Effector CD8-positive, alpha-beta T cell (primary cell): ENCODE data around the gene TAF10.

Source experiments
- DNase-seq: peaks from one replicate; lab custom pipeline; 2025; lab: John Stamatoyannopoulos, UW

Gene TAF10

DNA sequence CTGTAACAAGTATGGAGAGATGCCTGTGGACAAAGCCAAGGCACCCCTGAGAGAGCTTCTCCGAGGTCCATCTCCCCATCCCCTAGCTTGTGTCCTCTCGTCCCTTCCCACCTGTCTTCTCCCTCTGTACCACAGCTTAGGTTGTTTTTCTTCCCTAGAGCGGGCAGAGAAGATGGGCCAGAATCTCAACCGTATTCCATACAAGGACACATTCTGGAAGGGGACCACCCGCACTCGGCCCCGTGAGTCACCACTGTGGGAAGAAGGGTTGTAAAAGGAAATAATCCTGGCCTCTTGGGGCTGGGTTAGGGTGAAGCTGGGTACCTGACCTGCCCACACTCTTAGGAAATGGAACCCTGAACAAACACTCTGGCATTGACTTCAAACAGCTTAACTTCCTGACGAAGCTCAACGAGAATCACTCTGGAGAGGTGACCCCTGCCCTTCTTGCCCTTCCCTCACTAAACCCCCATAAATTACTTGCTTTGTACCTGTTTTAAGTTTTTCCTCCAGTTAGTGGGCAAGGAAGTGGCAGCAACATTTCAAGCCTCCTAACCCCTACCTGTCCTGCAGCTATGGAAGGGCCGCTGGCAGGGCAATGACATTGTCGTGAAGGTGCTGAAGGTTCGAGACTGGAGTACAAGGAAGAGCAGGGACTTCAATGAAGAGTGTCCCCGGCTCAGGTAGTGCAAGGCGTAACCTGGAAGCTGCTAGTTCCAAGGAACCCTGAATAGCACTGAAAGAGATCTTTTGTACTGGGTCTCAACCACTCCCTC is 3.1 kb downstream of the TAF10 start:
- DNase-seq = no peak

DNA sequence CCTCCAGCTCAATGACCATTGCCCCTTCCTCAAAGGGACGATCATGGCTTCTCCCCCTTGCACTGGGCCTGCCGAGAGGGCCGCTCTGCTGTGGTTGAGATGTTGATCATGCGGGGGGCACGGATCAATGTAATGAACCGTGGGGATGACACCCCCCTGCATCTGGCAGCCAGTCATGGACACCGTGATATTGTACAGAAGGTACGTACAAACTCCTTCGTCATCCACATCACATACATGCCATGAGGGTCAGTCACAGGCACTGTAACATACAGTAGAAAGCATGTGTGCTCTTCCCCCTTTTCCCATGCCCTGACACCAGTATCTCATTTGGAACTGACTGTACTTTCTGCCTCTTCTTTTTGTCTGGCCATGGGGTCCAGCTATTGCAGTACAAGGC is 4.0 kb downstream of the TAF10 start:
- no peak for DNase-seq

DNA sequence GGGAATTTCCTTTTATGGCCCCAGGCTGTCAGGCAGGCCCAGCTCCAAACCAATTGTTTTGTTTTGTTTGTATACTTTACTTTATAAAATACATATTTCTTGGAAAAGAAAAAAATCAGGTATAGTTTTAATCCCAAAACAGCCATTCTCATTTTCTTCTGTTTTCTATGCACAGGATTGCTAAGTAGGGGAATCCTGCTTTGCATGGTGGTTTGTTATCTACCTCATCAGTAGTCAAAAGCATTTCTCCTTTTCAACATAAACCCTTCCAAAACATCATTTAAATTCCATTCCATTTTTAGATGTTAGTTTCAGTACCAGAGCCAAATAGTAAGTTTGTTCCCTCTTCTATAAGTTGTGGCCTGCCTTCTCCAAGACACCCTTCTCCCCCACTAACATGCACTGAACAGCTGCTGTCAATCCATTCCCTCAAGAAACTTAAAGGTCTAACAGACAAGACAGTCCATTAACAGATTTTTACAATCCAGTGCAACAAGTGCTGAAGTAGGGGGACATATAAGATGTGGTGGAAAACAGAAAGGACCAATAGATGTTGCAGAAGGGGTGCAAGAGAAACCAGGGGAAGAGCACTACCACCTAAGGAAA is 4.7 kb downstream of the TAF10 start:
- DNase-seq = no peak

DNA sequence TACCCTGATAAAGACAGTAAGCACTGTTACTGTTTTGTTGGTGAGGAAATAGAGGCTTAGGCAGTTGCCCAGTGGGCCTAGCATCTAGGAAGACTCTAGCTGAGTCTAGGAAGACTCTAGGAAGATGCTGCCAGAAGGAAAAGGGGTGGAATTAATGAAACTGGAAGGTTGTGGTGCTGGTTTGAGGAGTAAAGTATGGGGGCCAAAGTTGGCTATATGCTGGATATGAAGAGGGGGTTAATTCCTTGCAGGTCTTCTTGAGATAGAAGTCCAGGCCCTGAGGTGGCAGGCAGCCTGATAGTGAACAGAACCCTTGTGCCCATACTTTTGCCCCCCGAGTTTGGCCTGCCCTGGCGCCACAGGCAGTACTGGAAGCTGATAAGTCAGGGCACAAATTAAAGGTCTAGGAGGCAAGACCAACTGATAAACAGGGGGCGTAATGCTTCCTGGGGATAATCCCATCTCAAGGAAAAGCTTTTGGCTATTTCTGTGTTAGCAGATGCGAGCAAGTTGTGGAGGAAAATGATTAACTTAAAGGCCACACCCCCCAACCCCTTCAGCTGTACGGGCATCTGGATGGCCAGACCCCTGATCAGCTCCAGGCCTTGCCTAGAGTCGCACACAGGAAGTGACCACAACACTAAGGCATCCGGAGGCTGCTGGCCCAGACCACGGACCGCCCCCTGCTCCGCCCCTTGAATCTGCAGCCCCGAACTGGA is 5.4 kb downstream of the TAF10 start:
- peak; percentile 21 for DNase-seq

DNA sequence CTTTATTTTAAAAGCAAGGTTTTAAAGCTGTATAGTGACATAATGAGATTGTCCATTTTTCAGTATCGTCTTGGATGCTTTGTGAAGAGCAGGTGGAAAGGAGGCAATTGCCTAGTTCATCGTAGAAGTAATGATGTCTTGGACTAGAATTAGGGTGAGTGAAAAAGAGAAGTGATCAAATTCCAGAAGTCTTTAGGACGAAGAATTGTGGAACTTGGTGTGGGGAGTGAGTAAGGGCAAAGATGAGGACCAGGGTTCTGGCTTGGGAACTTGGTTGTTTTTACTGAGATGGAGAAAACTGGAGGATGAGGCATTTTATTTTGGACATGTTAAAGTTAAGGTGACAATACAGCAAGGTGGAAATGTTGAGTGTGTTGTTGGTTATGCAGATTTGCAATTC is 7.2 kb downstream of the TAF10 start:
- no peak for DNase-seq

DNA sequence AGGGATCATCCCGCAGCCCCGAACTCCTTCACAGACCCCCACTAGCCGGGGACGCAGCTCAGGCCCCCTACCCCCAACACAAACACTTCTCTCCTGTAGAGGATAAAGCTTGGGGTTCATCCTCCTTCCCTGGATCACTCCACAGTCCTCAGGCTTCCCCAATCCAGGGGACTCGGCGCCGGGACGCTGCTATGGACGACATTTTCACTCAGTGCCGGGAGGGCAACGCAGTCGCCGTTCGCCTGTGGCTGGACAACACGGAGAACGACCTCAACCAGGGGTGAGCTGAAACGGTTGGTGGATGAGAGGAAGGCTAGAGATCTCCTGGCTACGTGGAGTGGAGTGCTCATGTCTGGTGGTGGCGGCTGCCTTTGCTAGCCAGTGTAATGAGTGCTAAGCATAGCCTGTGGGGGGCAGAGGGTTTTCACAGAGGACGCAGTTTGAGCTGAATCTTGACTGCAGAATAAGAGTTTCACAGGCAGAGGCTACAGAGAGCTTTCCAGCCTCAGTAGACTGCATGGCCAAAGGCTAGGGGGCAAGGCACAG is 7.9 kb downstream of the TAF10 start:
- peak; percentile 14 for DNase-seq

DNA sequence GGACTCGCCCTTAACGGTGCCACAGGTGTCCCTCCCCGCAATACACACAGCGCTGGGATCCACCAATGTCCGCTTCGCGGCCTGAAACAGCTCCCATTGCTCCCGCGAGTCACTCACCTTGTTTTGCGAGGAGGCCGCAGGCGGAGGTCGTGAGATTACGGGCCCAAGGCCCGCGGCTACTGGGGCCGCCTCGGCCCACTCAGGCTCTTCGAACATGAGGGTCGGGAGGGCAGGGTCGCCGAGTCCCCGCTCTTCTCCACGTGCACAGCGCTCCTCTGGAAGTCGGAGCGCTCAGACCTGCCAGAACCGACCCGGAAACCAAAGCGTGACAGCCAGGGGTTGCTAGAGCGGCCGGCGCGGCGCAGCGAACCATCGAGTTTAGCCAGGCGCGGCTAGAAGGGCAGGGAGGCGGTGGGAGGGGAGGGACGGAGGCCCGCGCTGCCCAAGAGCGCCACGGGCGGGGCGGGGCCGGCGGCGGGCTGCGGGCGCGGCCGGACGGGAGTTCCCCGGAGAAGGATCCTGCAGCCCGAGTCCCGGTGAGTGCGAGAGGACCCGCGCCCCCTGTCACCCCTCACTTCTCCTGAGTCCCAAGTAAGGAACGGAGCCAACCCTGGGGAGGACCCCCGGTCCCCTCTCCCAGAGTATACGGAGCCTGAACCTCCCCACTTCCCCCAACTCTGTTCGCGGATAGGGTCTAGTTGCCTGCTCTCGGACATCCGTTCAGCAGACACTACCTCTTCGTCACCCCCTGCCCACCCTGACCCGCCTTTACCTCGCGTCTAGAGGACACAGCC is 8.5 kb downstream of the TAF10 start, which contains the start of the genes ILK and RRP8:
Gene ILK, plus strand, starts transcription at position 488 of the 794 bp plus-strand sequence. CDS start 498 bp downstream, outside the sequence.
Gene RRP8, minus strand, starts transcription at position 330 of the 794 bp plus-strand sequence. Its CDS starts 114 bp downstream, at position 216.
- peak; percentile 63 for DNase-seq

DNA sequence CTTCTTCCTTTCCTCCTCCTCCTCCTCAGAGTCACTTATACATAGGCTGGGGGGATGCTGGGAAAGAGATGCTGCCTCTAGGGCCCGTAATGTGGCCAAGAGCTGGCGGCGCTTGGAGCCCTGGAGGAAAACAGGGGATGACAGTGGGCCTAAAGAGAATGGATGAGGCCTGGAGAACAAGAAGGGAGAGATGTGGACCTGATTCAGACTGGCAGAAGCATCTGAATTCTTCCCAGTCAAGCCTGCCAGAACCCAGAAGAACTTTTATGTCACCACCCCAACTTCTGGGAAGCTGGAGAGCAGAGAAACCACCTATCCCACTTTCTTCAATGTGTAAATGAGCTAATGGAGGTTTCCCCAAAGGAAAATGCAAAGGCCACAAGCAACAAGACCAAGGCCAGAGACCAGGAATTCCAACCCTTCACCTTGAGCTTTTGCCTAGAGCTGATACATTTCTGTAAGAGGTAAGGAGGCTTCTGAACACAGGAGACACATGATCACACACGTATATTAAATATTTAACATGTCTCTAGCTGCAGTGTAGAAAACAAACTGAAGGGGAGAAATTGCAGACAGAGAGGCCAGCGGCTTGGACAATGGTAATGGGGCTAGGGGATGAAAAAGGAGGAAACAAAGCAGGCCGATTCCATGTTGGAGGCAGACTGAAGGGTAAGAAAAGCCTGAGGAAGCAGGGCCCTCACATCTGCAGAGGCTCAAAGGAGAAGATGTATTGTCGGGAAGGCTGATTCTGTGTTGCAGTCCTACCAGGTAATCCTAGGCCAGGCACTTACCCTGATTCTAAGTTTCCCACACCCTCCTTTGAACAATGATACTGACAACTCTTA is 9.7 kb downstream of the TAF10 start:
- no peak for DNase-seq

DNA sequence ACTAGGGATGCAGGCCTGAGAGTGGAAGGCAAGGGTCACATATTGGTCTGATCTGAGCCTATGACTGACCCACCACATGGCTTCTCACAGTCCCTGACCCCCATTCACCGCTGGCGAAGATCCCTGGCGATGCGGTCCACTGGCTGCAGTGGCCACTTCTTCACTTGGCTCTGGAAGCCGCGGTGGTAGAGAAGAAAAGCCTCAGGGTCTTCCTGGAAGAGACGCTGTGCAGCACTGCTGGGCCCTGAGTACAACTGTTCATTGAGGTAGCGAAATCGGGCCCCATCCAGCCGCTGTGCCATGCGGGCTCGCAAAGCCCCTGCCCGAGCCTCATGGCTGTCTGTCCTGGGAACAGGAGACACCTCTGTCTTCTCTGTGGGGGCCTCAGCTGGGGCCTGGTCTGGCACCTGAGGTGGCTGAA is 11.0 kb downstream of the TAF10 start:
- DNase-seq = no peak

DNA sequence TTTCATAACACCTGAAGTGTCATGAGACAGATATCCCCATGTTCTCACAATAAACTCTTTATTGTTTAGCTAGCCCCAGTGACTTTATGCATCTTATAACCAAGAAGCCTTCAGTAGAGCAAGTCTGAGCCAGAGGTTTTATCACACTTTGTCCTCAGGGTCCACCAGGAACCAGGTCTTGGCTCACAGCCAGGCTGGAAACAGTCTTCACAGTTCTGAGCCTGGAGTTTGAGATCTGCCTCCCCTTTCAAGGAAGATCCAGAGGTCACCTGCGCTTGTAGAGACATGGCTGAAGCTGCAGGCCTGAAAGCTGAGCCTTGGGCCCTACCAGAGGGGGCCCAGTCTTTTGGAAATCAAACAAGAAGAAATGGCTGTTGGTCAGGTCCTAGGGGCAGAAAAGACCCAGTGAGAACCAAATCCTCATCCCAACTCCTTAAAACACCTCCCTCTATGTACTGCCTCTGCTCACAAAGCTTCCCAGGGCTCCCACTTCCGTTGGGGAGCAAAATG is 12.1 kb downstream of the TAF10 start:
- no peak for DNase-seq

DNA sequence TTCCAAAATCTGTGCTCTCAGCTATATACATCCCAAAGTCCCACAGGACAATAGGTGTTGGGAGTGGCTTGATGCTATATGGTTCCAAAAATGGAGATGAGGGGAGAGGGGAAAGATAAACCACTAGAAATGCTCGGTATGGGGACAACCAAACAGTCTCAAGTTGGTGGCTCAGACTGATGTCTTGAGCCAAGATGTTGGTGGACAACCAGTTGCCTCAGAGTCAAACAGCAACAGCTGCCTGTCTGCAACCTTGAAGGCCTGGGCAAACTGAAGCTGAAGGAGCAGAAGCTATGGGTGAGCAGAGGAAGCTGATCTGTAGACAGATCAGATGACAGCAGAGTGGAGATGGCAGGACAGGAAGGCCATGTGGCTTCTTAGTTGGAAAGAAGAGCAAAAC is 12.6 kb downstream of the TAF10 start:
- no peak for DNase-seq

DNA sequence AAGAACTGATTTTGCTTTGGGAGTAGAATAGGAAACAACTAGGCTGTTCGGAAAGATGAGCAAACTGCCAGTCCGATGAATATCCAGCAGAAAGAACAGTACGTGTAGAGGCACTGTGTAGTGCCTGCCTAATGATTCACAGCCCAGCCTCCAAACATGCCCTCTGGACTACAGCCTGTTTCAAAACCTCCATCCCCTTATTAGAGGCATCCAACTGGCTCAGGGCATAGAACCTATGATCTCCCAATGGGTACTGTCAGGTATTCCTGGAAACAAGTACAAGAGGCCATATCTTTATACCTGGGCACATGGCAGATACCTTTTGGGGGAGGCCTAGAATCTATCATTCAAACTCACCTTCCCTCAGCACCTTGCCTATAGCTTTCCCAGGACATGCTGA is 13.5 kb downstream of the TAF10 start:
- DNase-seq = no peak

DNA sequence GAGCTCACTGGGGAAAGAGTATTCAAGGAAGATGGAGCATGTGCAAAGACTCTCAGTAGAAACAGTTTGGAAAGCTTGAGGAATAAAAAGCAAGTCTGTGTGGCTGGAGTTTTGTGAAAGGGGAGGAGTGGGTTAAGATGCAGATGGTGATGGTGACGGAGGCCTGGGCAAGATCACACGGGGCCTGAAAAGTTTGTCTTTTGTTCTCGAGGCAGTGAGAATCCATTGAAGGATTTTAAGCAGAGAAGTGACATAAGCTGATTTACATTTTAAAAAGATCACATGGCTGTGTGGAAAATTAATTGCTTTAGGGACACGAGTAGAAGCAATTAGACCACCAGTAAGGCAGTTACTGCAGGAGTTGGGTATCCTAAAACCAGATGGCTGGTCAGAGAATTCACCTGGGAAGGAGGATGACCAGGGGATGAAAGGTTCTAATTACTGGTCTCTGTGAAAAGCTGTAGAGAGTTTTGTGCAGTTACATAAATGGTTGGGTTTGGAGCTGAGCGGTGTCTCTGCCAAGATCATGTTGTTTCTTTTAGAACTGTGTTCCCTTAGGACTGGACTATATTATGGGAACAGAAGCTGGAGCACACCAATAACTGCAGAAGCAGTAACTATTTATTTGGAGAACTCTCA is 15.7 kb downstream of the TAF10 start:
- DNase-seq = no peak

DNA sequence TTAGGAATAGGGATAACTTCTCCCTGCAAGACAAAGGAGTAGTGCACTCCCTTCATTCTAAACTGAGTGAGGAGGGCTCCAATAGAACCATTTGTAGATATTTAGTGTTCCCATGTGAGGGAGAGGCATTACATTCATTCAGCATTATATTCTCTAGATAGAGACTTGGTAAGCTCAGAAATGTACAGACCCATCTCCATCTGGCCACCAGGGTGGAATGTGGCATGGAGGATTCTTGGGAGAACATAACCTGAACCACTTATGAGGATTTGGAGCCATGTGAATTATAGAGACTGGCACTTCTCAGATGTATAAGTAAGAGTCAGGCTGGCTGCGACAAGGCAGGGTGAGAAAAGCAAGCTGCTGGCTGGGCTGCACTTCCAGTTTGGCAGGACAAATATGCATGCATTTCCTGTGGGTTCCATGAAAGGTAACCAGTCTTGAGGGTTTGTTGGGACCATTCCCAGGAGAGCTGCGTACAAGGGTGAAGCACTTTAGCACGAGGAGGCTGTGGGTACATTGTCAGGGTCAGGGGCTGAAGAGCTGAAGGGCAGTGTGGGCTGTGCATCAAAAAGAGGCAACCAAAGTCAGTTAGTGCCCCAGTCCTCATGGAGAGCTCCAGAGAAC is 17.8 kb downstream of the TAF10 start:
- no peak for DNase-seq

DNA sequence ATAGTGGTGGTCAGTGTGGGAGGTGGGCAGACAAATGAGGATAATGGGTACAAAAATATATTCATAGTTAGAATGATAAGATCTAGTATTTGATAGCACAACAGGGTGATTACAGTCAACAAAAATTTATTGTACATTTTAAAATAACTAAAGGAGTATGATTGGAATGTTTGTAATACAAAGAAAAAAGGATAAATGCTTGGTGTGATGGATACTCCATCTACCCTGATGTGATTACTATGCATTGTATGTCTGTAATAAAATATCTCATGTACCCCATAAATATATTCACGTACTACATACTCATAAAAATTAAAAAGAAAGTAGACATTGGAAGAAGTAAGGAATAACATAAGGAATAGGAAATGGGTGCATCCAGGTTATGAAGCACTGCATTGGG is 24.0 kb downstream of the TAF10 start:
- no peak for DNase-seq

DNA sequence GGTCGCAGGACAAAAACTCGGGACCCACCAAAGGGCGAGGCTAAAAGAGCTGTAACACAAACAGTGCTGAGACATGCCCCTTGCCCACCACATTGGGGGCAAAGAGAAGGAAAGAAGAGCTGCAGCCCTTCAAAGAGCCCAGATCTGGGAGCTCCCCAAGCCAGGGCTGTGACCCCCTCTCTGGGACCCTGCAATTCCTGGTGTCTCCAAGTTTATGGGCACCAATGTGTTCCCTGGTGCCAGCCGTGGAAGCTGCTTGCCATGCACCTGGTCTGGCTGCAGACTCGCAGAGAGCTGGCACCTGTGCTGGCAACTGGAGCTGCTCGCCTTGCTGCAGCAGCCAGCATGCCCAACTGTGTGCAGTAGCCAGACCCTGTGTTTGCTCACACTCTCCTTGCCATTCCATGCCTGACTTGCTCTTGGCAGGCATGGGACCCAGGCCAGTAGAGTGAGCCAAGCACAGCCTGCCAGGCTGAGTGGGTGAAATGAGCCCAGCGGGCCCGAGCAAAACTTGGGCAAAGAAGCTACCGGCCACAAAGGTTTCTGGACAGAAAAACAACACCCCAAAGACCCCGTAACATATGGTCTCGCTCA is 24.6 kb downstream of the TAF10 start:
- no peak for DNase-seq

DNA sequence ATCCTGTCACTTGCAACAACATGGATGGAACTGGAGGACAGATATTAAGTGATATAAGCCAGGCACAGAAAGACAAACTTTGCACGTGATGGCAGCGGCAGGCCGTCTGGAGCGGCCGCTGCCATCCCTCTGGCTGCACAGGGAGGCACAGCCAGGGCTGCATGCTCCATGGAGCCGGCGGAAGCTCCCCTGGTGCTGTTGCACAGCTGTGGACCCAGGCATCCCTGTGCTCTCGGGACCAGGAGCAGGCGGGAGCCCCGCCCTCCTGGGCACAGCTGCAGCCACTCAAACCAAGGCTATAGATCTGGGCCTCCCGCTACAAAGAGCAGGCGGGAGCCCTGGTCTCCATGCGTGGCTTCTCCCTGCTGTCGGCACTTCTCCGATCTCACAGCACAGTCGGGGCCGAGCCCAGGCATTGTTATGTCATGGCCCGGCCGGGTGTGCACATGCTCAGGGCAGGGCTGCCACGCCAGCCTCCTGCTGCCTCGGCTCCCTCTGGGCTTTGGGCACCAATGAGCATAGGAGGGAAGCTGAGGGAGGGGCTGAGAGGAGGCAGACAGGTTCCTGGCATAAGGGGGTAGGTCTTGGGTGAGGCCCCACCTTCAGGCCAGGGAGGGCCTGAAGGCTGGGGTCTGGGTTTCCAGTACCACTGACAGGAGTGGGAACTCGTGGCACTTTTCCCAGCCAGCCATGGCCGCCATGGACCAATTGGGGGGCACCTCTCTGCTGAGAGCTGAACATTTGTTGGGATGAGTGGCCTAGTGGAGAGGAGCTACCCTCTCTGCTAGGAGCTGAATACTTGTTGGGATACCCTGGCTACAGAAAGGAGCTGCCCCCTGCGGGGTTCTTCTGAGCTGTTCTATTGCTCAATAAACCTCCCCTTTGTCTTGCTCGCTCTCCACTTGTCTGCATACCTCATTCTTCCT is 25.3 kb downstream of the TAF10 start:
- DNase-seq = no peak

DNA sequence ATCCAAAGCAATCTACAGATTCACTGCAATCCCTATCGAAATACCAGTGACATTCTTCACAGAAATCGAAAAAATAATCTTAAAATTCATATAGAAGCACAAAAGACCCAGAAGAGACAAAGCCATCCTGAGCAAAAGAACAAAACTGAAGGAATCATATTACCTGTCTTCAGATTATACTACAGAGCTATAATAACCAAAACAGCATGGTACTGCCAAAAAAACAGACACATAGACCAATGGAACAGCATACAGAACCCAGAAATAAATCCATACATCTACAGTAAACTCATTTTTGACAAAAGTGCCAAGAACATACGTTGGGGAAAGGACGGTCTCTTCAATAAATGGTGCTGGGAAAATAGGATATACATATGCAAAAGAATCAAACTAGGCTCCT is 27.5 kb downstream of the TAF10 start:
- no peak for DNase-seq
